Brain microvascular endothelial cell (primary cell): ENCODE measurements around the gene EDDM3A.

Experiments used
- DNase-seq: peaks from one replicate; pipeline ENCODE4 v3.0.0-alpha.2; 2020
- H3K27ac ChIP-seq: fragments of 250-450 bp; sonication (Bioruptor Pico); 2 replicates; pipeline ENCODE4 v1.5.1; 2020; ENCODE audit warnings: mild to moderate bottlenecking, moderate library complexity
- H3K27me3 ChIP-seq: fragments of 250-450 bp; sonication (Bioruptor Pico); replicated peaks from 2 replicates; pipeline ENCODE4 v1.5.1; 2020; ENCODE audit warnings: mild to moderate bottlenecking
- H3K36me3 ChIP-seq: fragments of 250-450 bp; sonication (Bioruptor Pico); replicated peaks from 2 replicates; pipeline ENCODE4 v1.5.1; 2020; ENCODE audit warnings: mild to moderate bottlenecking
- H3K4me3 ChIP-seq: 2 replicates; pipeline ENCODE4 v1.5.1; 2011; ENCODE audit warnings: low read depth, mild to moderate bottlenecking, control low read depth, low read length, moderate library complexity
- in situ Hi-C: cut with HindIII; loops from 2 replicates; pipeline ENCODE4 v1.10.0; 2017; ENCODE audit warnings: low sequenced_read_pairs, low pct_ligation_motif_present
- TF ChIP-seq, protein P1 (sequence below): IDR thresholded peaks from 2 replicates; pipeline ENCODE4 v1.5.1; 2011; ENCODE audit warnings: low read depth, mild to moderate bottlenecking, moderate library complexity, low read length, control low read depth, inconsistent platforms; ENCODE audit errors: missing control alignments

The EDDM3A gene

DNA sequence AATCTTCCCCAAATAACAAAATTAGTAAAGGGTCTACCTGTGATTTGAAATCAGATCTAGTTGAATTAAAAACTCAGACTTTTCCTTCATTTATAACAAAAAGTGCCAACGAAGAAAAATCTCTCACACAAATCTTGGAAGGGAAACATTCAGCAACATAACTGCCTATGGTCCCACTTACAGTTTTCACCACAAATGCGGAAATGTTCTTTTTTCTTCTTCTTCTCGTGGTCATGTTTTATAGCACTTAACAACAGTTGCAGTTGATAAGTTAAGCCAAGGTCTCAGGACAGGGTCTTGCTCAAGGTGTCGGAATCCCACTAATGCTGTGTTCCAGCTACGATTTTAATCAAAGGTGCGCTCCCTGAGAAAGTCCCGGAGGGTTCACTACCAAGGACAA lies 45.5 kb downstream of the EDDM3A start:
- H3K27ac ChIP-seq, result no peak overlapping the region
- no peaks in the 10 kb centered on the region for H3K27me3 ChIP-seq
- H3K36me3 ChIP-seq, result no peaks in the 10 kb centered on the region
- H3K4me3 ChIP-seq, result no peak overlapping the region
- in situ Hi-C loops, result no loop called here
- no peak for DNase-seq
- TF ChIP-seq, protein P1, sequence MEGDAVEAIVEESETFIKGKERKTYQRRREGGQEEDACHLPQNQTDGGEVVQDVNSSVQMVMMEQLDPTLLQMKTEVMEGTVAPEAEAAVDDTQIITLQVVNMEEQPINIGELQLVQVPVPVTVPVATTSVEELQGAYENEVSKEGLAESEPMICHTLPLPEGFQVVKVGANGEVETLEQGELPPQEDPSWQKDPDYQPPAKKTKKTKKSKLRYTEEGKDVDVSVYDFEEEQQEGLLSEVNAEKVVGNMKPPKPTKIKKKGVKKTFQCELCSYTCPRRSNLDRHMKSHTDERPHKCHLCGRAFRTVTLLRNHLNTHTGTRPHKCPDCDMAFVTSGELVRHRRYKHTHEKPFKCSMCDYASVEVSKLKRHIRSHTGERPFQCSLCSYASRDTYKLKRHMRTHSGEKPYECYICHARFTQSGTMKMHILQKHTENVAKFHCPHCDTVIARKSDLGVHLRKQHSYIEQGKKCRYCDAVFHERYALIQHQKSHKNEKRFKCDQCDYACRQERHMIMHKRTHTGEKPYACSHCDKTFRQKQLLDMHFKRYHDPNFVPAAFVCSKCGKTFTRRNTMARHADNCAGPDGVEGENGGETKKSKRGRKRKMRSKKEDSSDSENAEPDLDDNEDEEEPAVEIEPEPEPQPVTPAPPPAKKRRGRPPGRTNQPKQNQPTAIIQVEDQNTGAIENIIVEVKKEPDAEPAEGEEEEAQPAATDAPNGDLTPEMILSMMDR, result no peak

DNA sequence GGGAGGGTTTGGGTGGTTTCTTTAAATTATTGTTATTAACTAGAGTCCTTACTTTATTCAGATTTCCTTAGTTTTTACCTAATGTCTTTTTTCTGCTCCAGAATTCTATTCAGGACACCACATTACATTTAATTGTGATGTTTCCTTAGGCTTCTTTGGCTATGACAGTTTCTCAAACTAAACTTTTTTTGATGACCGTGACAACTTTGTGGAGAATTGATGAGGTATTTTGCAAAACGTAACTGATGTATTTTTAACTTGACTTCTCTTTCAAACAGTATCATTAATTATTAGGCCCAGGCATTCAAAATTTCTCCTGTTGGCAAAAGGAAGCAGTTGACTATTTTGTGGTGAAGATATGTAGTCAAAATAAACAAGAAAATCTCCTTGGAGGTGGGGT lies 45.9 kb downstream of the EDDM3A start:
- no peaks in the 10 kb centered on the region for H3K36me3 ChIP-seq
- TF ChIP-seq, protein P1, result no peak

DNA sequence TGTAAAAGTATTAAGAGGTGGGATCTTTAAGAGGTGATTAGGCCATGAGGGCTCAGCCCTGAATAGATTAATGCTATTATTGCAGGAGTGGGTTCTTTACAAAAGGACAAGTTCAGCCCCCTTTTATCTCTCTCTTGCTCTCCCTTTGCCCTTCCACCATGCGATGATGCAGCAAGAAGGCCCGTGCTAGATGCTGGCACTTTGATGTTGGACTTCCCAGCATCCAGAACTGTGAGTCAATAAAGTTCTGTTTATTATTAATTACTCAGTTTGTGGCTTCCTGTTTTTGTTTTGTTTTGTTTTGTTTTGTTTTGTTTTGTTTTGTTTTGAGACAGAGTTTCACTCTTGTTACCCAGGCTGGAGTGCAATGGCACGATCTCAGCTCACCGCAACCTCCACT lies 46.9 kb downstream of the EDDM3A start:
- no peak for DNase-seq
- in situ Hi-C loops, result no loop called here
- H3K27me3 ChIP-seq, result no peaks in the 10 kb centered on the region
- no peak overlapping the region for H3K4me3 ChIP-seq
- H3K36me3 ChIP-seq, result no peaks in the 10 kb centered on the region
- H3K27ac ChIP-seq, result no peak overlapping the region
- TF ChIP-seq, protein P1, result no peak

More for the DNA sequence above, 45.9 kb downstream of the EDDM3A start:
- Histone ChIP-seq H3K27ac (no peak overlapping the region), H3K27me3 (no peaks in the 10 kb centered on the region), H3K4me3 (no peak overlapping the region)
- no peak for DNase-seq
- in situ Hi-C loops, result no loop called here

DNA sequence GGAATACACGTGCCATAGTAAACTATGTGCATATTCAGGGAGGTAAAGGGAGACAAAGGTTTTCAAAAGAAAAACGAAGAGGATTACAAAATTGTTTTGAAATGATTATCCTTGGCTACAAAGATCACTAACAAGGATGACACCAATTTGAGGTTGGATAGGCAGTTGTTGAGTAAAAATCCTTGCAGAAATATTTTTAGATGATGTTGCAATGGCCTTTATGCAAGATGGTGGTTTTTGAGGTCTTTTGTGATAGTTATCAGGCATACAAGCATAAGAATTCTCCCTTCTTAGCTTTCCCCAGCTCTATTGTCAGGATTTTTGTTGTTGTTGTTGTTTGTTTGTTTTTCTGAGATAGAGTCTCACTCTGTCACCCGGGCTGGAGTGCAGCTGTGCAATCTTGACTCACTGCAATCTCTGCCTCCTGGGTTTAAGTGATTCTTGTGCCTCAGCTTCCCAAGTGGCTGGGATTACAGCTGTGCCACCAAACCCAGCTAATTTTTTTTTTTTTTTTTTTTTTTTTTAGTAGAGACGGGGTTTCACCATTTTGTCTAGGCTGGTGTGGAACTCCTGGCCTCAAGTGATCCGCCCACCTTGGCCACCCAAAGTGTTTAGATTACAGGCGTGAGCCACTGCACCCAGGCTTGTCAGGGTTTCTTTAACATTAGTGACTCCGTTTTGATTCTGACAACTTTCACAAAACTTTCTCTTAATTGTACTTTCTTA lies 49.1 kb downstream of the EDDM3A start:
- no peaks in the 10 kb centered on the region for H3K36me3 ChIP-seq
- TF ChIP-seq, protein P1, result no peak
- in situ Hi-C loops, result no loop called here

DNA sequence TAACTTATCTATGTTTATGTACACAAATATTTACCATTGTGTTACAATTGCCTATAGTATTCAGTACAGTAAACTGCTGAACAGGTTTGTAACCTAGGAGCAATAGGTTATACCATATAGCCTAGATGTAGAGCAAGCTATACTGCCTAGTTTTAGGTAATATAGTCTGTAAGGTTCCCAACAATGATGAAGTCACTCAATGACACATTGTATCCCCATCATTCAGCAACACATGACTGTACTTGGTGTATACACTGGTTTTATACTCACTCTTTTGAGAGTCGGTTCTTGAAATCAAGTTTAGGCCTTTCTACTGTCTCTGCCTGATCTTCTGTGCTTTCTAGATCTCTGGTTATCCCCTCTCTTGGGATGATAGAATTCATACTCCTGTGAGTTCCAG lies 51.5 kb downstream of the EDDM3A start:
- no peaks in the 10 kb centered on the region for H3K36me3 ChIP-seq
- H3K27ac ChIP-seq, result no peak overlapping the region
- no peaks in the 10 kb centered on the region for H3K27me3 ChIP-seq
- TF ChIP-seq, protein P1, result no peak
- no peak overlapping the region for H3K4me3 ChIP-seq
- in situ Hi-C loops, result no loop called here
- no peak for DNase-seq

More for the DNA sequence above, 49.1 kb downstream of the EDDM3A start:
- Histone ChIP-seq H3K27ac (no peak overlapping the region), H3K27me3 (no peaks in the 10 kb centered on the region), H3K4me3 (no peak overlapping the region)
- DNase-seq, result no peak
